GM12878 (cell line): Measurements from ENCODE around the gene SLC25A41. TPM values are rescaled to one million over a fixed set of nuclear protein-coding genes. Genes with fewer than 3 reads are reported as not detected.

ENCODE experiments used
- ATAC-seq: fragments of 200-7000 bp; cut with Tn5 transposase; 3 replicates; pipeline ENCODE4 v1.9.1; 2020; ENCODE audit warnings: mild to moderate bottlenecking, moderate library complexity
- BruUV-seq: library from RNA; stranded (reverse); fragments of 400-500 nt; replicated peaks from 2 replicates; lab custom pipeline; 2021; lab: Mats Ljungman, UMichigan
- CTCF ChIA-PET: fragments of 300-600 bp; sonication (Branson Sonifier 250); formaldehyde crosslinking; extraction: SDS; loops from one replicate; lab custom pipeline; 2021; ENCODE audit warnings: inconsistent platforms; lab: Yijun Ruan, JAX
- POLR2A ChIA-PET: fragments of 350-600 bp; formaldehyde crosslinking; extraction: SDS; loops from one replicate; lab custom pipeline; 2021; ENCODE audit warnings: inconsistent platforms; lab: Charles Lee
- RAD21 ChIA-PET: fragments of 300-600 bp; sonication (Branson Sonifier 250); formaldehyde crosslinking; loops from one replicate; lab custom pipeline; 2023; ENCODE audit warnings: antibody characterized with exemption; ENCODE audit not compliant: unreplicated experiment; lab: Charles Lee
- SMC1A ChIA-PET: fragments of 300-600 bp; sonication (Branson Sonifier 250); formaldehyde crosslinking; loops from one replicate; lab custom pipeline; 2023; ENCODE audit not compliant: unreplicated experiment, uncharacterized antibody; lab: Charles Lee
- DNase-seq: peaks from one replicate; pipeline ENCODE4 v3.0.0-alpha.2; 2011; ENCODE audit warnings: low read depth, low spot score
- FAIRE-seq: peaks from 3 replicates; lab custom pipeline; 2011; peaks lifted over from hg19 to GRCh38; lab: Jason Lieb, UNC
- H2AFZ ChIP-seq: 2 replicates; pipeline ENCODE4 v1.6.0; 2011; ENCODE audit warnings: low read depth, low read length, control low read depth; ENCODE audit not compliant: control insufficient read depth
- H3K27ac ChIP-seq: 2 replicates; pipeline ENCODE4 v1.5.1; 2011; ENCODE audit warnings: control low read depth; ENCODE audit not compliant: control insufficient read depth, insufficient read depth
- H3K27me3 ChIP-seq, 2 experiments: replicated peaks in 1 of 2; 2 replicates each; pipeline versions ENCODE4 v1.6.0 to v1.6.1; 2011; ENCODE audit warnings: low read length in 1 of 2; ENCODE audit not compliant: control insufficient read depth in 2 of 2, insufficient read depth in 2 of 2
- H3K36me3 ChIP-seq, 2 experiments: 2 replicates each; pipeline ENCODE4 v1.5.1; 2011; ENCODE audit warnings: low read length in 1 of 2; ENCODE audit not compliant: control insufficient read depth in 2 of 2, insufficient read depth in 2 of 2
- H3K4me1 ChIP-seq: 2 replicates; pipeline ENCODE4 v1.6.1; 2011; ENCODE audit warnings: mild to moderate bottlenecking, low read length, moderate library complexity, mixed read lengths; ENCODE audit not compliant: control insufficient read depth, insufficient read depth
- H3K4me2 ChIP-seq: 2 replicates; pipeline ENCODE4 v1.6.0; 2011; ENCODE audit warnings: control low read depth; ENCODE audit not compliant: control insufficient read depth, insufficient read depth
- H3K4me3 ChIP-seq: fragments of 200-600 bp; sonication (generic); 2 replicates; pipeline ENCODE4 v1.5.1; 2016
- H3K79me2 ChIP-seq: 2 replicates; pipeline ENCODE4 v1.6.0; 2011; ENCODE audit warnings: low read length; ENCODE audit not compliant: control insufficient read depth, insufficient read depth
- H3K9ac ChIP-seq: 2 replicates; pipeline ENCODE4 v1.8.0; 2011; ENCODE audit warnings: low read length, control low read depth, mixed read lengths; ENCODE audit not compliant: control insufficient read depth, insufficient read depth
- H3K9me3 ChIP-seq: replicated peaks from 3 replicates; pipeline ENCODE4 v1.5.1; 2011; ENCODE audit warnings: mild to moderate bottlenecking, low read length; ENCODE audit not compliant: control insufficient read depth, insufficient read depth
- H4K20me1 ChIP-seq: 2 replicates; pipeline ENCODE4 v1.6.0; 2011; ENCODE audit not compliant: control insufficient read depth, insufficient read depth
- CREB1 ChIP-seq: IDR thresholded peaks from 2 replicates; pipeline ENCODE4 v1.6.1; 2012; ENCODE audit warnings: low read depth, mild to moderate bottlenecking, inconsistent platforms
- EZH2 ChIP-seq: IDR thresholded peaks from 2 replicates; pipeline ENCODE4 v1.6.1; 2012; ENCODE audit warnings: low read depth, mild to moderate bottlenecking, control low read depth, inconsistent platforms, low read length, borderline replicate concordance; ENCODE audit not compliant: control insufficient read depth
- NFIC ChIP-seq: IDR thresholded peaks from 2 replicates; pipeline ENCODE4 v1.6.1; 2012; ENCODE audit warnings: low read depth, mild to moderate bottlenecking, inconsistent platforms, low read length, moderate library complexity
- PAX5 ChIP-seq: IDR thresholded peaks from 2 replicates; pipeline ENCODE4 v1.6.1; 2011; ENCODE audit warnings: low read depth, low read length, borderline replicate concordance
- POLR2AphosphoS5 ChIP-seq: IDR thresholded peaks from 2 replicates; pipeline ENCODE4 v1.6.1; 2011; ENCODE audit warnings: mild to moderate bottlenecking, low read length, inconsistent platforms
- PRDM15 ChIP-seq: fragments of 450-650 bp; formaldehyde crosslinking; IDR thresholded peaks from 2 replicates; pipeline ENCODE4 v1.4.0; 2020; ENCODE audit warnings: mild to moderate bottlenecking, moderate library complexity
- SRF ChIP-seq, 2 experiments: IDR thresholded peaks; 2 replicates each; pipeline ENCODE4 v1.6.1; 2011; ENCODE audit warnings: low read depth in 2 of 2, low read length in 2 of 2, mild to moderate bottlenecking in 1 of 2, moderate library complexity in 1 of 2
- ZNF217 ChIP-seq: fragments of 450-650 bp; IDR thresholded peaks from 2 replicates; pipeline ENCODE4 v1.6.1; 2017; ENCODE audit warnings: antibody characterized with exemption, mild to moderate bottlenecking
- WGBS: methylation state at CpG from one replicate; pipeline ENCODE4 v1.1.6; 2016; ENCODE audit warnings: low lambda C conversion rate; ENCODE audit not compliant: insufficient replicate concordance, insufficient coverage; ENCODE audit errors: missing lambda C conversion rate; 5-methylcytosine and 5-hydroxymethylcytosine counted together
- in situ Hi-C: fragments of 300-500 bp; cut with MboI; formaldehyde crosslinking; loops from 9 replicates; pipeline ENCODE4 v1.14.3; 2018; ENCODE audit warnings: mixed read lengths
- intact Hi-C: fragments of 100-400 bp; cut with micrococcal nuclease; formaldehyde crosslinking; loops from one replicate; pipeline ENCODE4 v1.14.2; 2022; ENCODE audit not compliant: unreplicated experiment
- polyA plus RNA-seq, 11 experiments: library from polyadenylated mRNA; depleted of rRNA in 4 of 11; unstranded in 6 of 11; stranded (reverse) in 5 of 11; fragments of >200 nt; fragmentation: Nextera tagmentation in 4 of 11; fragmentation: Illumina TruSeq in 1 of 11; extraction: Ambion mirVana in 4 of 11; extraction: Trizol in 1 of 11; gene quantifications; 1 replicate in 1 of 11; 2 replicates in 10 of 11; pipeline versions ENCODE4 v1.2.1 to v1.2.3, GENCODE V29; 2011 to 2016; ENCODE audit warnings: inconsistent platforms in 2 of 11, missing spikeins in 2 of 11, low read depth in 1 of 11
- total RNA-seq, 4 experiments: library from RNA; depleted of rRNA in 3 of 4; stranded (reverse); fragments of >200 nt in 3 of 4; fragmentation: Illumina TruSeq in 1 of 4; extraction: Trizol in 1 of 4; gene quantifications; 2 replicates each; pipeline versions ENCODE4 v1.2.1 to v1.2.3, GENCODE V29; 2013 to 2021

Gene SLC25A41
- total and polyA plus RNA-seq, 10 of the 15 experiments (the other 5 are each of a cell fraction or from before 2014, with no cell fraction given): 0.23 to 1.2 (median 0.43) TPM; not detected in 2

- H3K36me3 ChIP-seq: peaks cover 0 to 6% of the 10 kb centered on the region in 2 experiments; a peak in 2 of 4 replicates
- H3K27me3 ChIP-seq: no peaks in the 10 kb centered on the region
- H4K20me1 ChIP-seq: no peaks in the 10 kb centered on the region
- WGBS: 97% methylated on average over 3 of the region's 3 CpGs
- H3K4me3 ChIP-seq: no peak overlapping the region
- H3K4me1 ChIP-seq: no peaks in the 10 kb centered on the region
- ChIA-PET POLR2A (no interaction called here), CTCF (no interaction called here)
- H3K27ac ChIP-seq: no peak overlapping the region
- H3K4me2 ChIP-seq: no peak overlapping the region
- H3K9ac ChIP-seq: no peak overlapping the region
- in situ Hi-C loops: no loop called here
- TF ChIP-seq PAX5 (no peak), SRF (IDR thresholded peaks at IDR 0.05; ENCODE audit: low read depth in 2 of 2, low read length in 2 of 2) (no peak), CREB1 (no peak), NFIC (no peak), PRDM15 (CRISPR knock-in tag) (no peak), EZH2 (no peak), POLR2AphosphoS5 (no peak), ZNF217 (no peak)
- TF ChIP-seq, all 136 proteins: peak for 0
- no peaks in the 10 kb centered on the region for H3K79me2 ChIP-seq
- BruUV-seq: no TSS peak
- DNase-seq: no peak
- ChIA-PET SMC1A (no interaction called here), RAD21 (interaction anchor here (0.6 kb wide), 1 partner anchor 13 kb away, joined by 3 read pairs; no protein-coding TSS in a partner anchor)
- no peak for FAIRE-seq
- no peak for ATAC-seq
- no peaks in the 10 kb centered on the region; the same call in 2 of the 3 replicates for H3K9me3 ChIP-seq
- intact Hi-C loops: no loop called here
- no peak overlapping the region for H2AFZ ChIP-seq
Measured at GRCh38 chr19:6448045-6448444, 14.5 kb upstream of the SLC25A41 start.
